Measurements from ENCODE around the gene EGFR.

DNA sequence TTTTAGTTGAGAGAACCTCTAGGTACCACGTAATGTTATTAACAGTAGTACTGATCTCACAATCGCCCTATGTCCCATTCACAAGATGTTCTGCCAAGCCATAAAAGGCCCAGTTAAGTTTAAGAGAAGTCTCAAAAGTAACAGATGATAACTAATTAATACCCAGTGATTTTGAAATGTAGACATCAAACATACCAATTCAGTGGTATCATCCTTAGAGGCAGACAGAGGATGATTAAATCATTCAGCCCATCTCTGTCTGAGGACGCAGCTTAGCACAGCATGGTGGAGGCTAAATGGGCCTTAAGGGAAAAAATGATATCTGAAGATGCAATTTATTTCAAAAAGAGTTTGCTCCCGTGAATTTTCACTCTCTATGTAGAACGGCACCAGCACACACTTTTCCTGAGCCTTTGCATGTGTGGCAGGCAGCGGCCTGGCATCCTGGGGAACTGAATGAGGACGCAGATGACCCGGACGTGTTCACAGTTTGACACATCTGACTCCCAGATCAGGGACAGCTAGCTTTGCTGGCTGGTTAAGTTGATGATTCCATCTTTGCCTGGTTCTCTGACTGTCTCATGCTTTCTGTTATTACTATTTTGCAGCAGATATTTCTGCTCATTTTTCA, 13.4 kb downstream of the EGFR start:
- TF ChIP-seq CTCF (IDR thresholded peaks at IDR 0.05): no peak
- no peak for TF ChIP-seq POLR2AphosphoS5 (IDR thresholded peaks at IDR 0.05; ENCODE audit: low read depth, low read length)

All from SK-N-SH (cell line).